ENCODE data around the gene CCL25. TPM values are rescaled to one million over a fixed set of nuclear protein-coding genes. Genes with fewer than 3 reads are reported as not detected.

CCL25 gene
- total and polyA plus RNA-seq, 2 experiments from 2014 or later = 0.52 to 0.73 TPM

- no peaks in the 10 kb centered on the region for H4K20me1 ChIP-seq (replicated peaks; ENCODE audit: insufficient read depth)
- H3F3A ChIP-seq (replicated peaks; ENCODE audit: low read depth) = no peaks in the 10 kb centered on the region
- no peak overlapping the region for H3K27ac Mint-ChIP-seq
- no peaks in the 10 kb centered on the region for H3K4me1 Mint-ChIP-seq
- peaks cover 3% of the 10 kb centered on the region; the same call in 1 of the 3 replicates for H3K9me3 Mint-ChIP-seq
- DNase-seq (ENCODE audit: low spot score) (no peak), ATAC-seq (no peak)
- TF ChIP-seq ZNF462 (CRISPR knock-in tag; IDR thresholded peaks at IDR 0.05) (no peak), ETS1 (IDR thresholded peaks at IDR 0.05) (no peak), ZNF331 (CRISPR knock-in tag; IDR thresholded peaks at IDR 0.05; ENCODE audit: low read depth) (no peak), CREB1 (CRISPR knock-in tag; IDR thresholded peaks at IDR 0.05; ENCODE audit: low read depth) (no peak), EZH2phosphoT487 (IDR thresholded peaks at IDR 0.05; ENCODE audit: unreplicated experiment) (no peak), JUNB (IDR thresholded peaks at IDR 0.05; ENCODE audit: unreplicated experiment) (no peak), EZH2 (IDR thresholded peaks at IDR 0.05; ENCODE audit: low read depth, unreplicated experiment) (no peak), STAT1 (IDR thresholded peaks at IDR 0.05; ENCODE audit: unreplicated experiment) (no peak), REST (IDR thresholded peaks at IDR 0.05; ENCODE audit: unreplicated experiment) (no peak), NANOG (IDR thresholded peaks at IDR 0.05; ENCODE audit: borderline replicate concordance) (no peak), ZNF114 (CRISPR knock-in tag; IDR thresholded peaks at IDR 0.05) (no peak), CTCF (conservative IDR thresholded peaks at IDR 0.05; ENCODE audit: low read depth in 2 of 2) (no peak), POLR2AphosphoS5 (IDR thresholded peaks at IDR 0.05; ENCODE audit: low read depth) (no peak)
- no peaks in the 10 kb centered on the region for H3K79me2 ChIP-seq (replicated peaks; ENCODE audit: insufficient read depth)
- H3K27me3 ChIP-seq (ENCODE audit: insufficient read depth) = no peaks in the 10 kb centered on the region
- no peaks in the 10 kb centered on the region for H3K9me2 ChIP-seq (ENCODE audit: insufficient read depth)
- H3K4me3 Mint-ChIP-seq = no peak overlapping the region
- H3K27ac ChIP-seq (ENCODE audit: low read depth) = no peak overlapping the region
- peaks cover 13% of the 10 kb centered on the region for H3K27me3 Mint-ChIP-seq (ENCODE audit: insufficient read depth, low read depth, poor library complexity)
- H3K4me3 ChIP-seq = no peak overlapping the region
- H2AFZ ChIP-seq = no peak overlapping the region
- no peaks in the 10 kb centered on the region for H3K36me3 Mint-ChIP-seq (ENCODE audit: low read depth)
- no peak overlapping the region for H3K4me2 ChIP-seq
- no peaks in the 10 kb centered on the region for H3K36me3 ChIP-seq (ENCODE audit: insufficient read depth)
- no peaks in the 10 kb centered on the region for H3K4me1 ChIP-seq (ENCODE audit: insufficient read depth)
Observed at GRCh38 chr19:8022275-8022674, 30.3 kb upstream of the CCL25 start.
